Stimulated activated memory B cell treated with anti-CD40 and anti-IgM and Interleukin-4, amounts not matched to agents 10 μg/mL and 1 μg/mL and 100 μg/mL, for 72 hours (primary cell): ENCODE results near the gene IFI30.

Experiments used
- ATAC-seq: fragments of 150-1000 bp; cut with Tn5 transposase; 2 replicates; pipeline ENCODE4 v1.10.0; 2021
- H3K27ac Mint-ChIP-seq: one replicate; pipeline ENCODE4 v1.8.0; 2022; ENCODE audit warnings: mild to moderate bottlenecking, mixed read lengths
- H3K27me3 Mint-ChIP-seq: one replicate; pipeline ENCODE4 v1.8.0; 2022; ENCODE audit warnings: mixed read lengths
- H3K36me3 Mint-ChIP-seq: one replicate; pipeline ENCODE4 v1.8.0; 2022; ENCODE audit warnings: mixed read lengths
- H3K4me1 Mint-ChIP-seq: one replicate; pipeline ENCODE4 v1.8.0; 2022; ENCODE audit warnings: mixed read lengths
- H3K4me3 Mint-ChIP-seq: one replicate; pipeline ENCODE4 v1.8.0; 2022; ENCODE audit warnings: mild to moderate bottlenecking, moderate library complexity, mixed read lengths
- H3K9me3 Mint-ChIP-seq: one replicate; pipeline ENCODE4 v1.8.0; 2022; ENCODE audit warnings: mixed read lengths

Gene IFI30

GRCh38 chr19:18173054-18173571 is 500 bp upstream of the IFI30 start:
- ATAC-seq = peak; percentile 59
- Mint-ChIP-seq H3K4me3 (peak overlapping the region; percentile 94), H3K9me3 (no peaks in the 10 kb centered on the region), H3K36me3 (peaks cover 50% of the 10 kb centered on the region), H3K27me3 (no peaks in the 10 kb centered on the region), H3K4me1 (peaks cover 81% of the 10 kb centered on the region), H3K27ac (peak overlapping the region; percentile 92)

- ATAC-seq = no peak
- H3K27me3 Mint-ChIP-seq = no peaks in the 10 kb centered on the region
- peaks cover 81% of the 10 kb centered on the region for H3K4me1 Mint-ChIP-seq
- H3K36me3 Mint-ChIP-seq = peaks cover 55% of the 10 kb centered on the region
- H3K4me3 Mint-ChIP-seq = peak overlapping the region; percentile 94
- H3K9me3 Mint-ChIP-seq = no peaks in the 10 kb centered on the region
- H3K27ac Mint-ChIP-seq = peak overlapping the region; percentile 92
Observed at GRCh38 chr19:18174983-18175382, 1.4 kb downstream of the IFI30 start.

- H3K9me3 Mint-ChIP-seq = no peaks in the 10 kb centered on the region
- peak overlapping the region; percentile 94 for H3K4me3 Mint-ChIP-seq
- H3K27me3 Mint-ChIP-seq = no peaks in the 10 kb centered on the region
- peak overlapping the region; percentile 74 for H3K27ac Mint-ChIP-seq
- no peak for ATAC-seq
- peaks cover 55% of the 10 kb centered on the region for H3K36me3 Mint-ChIP-seq
- peaks cover 77% of the 10 kb centered on the region for H3K4me1 Mint-ChIP-seq
Observed at GRCh38 chr19:18176367-18177310, 3.0 kb downstream of the IFI30 start.

- no peak for ATAC-seq
- Mint-ChIP-seq H3K27ac (peak overlapping the region; percentile 74), H3K4me1 (peaks cover 60% of the 10 kb centered on the region), H3K27me3 (no peaks in the 10 kb centered on the region), H3K4me3 (no peak overlapping the region), H3K9me3 (no peaks in the 10 kb centered on the region), H3K36me3 (peaks cover 44% of the 10 kb centered on the region)
Observed at GRCh38 chr19:18179957-18180356, 6.3 kb downstream of the IFI30 start.

- Mint-ChIP-seq H3K27ac (no peak overlapping the region), H3K9me3 (no peaks in the 10 kb centered on the region), H3K4me1 (peaks cover 33% of the 10 kb centered on the region), H3K4me3 (no peak overlapping the region), H3K36me3 (peaks cover 11% of the 10 kb centered on the region), H3K27me3 (no peaks in the 10 kb centered on the region)
- ATAC-seq = no peak
Observed at GRCh38 chr19:18183529-18183928, 9.9 kb downstream of the IFI30 start.

GRCh38 chr19:18185538-18185937 is 11.9 kb downstream of the IFI30 start:
- H3K4me1 Mint-ChIP-seq = peaks cover 18% of the 10 kb centered on the region
- H3K36me3 Mint-ChIP-seq = no peaks in the 10 kb centered on the region
- ATAC-seq = no peak
- H3K9me3 Mint-ChIP-seq = no peaks in the 10 kb centered on the region
- H3K4me3 Mint-ChIP-seq = no peak overlapping the region
- H3K27ac Mint-ChIP-seq = peak overlapping the region; percentile 61
- no peaks in the 10 kb centered on the region for H3K27me3 Mint-ChIP-seq

- H3K9me3 Mint-ChIP-seq = no peaks in the 10 kb centered on the region
- H3K4me1 Mint-ChIP-seq = peaks cover 29% of the 10 kb centered on the region
- H3K27me3 Mint-ChIP-seq = no peaks in the 10 kb centered on the region
- no peak overlapping the region for H3K4me3 Mint-ChIP-seq
- peaks cover 5% of the 10 kb centered on the region for H3K36me3 Mint-ChIP-seq
- no peak for ATAC-seq
- no peak overlapping the region for H3K27ac Mint-ChIP-seq
Observed at GRCh38 chr19:18190278-18190677, 16.7 kb downstream of the IFI30 start.

GRCh38 chr19:18191640-18192062 is 18.0 kb downstream of the IFI30 start:
- Mint-ChIP-seq H3K36me3 (peaks cover 11% of the 10 kb centered on the region), H3K4me1 (peaks cover 30% of the 10 kb centered on the region), H3K9me3 (no peaks in the 10 kb centered on the region), H3K27ac (peak overlapping the region; percentile 93), H3K27me3 (no peaks in the 10 kb centered on the region), H3K4me3 (peak overlapping the region; percentile 76)
- ATAC-seq = no peak

GRCh38 chr19:18192673-18193387 is 19.2 kb downstream of the IFI30 start, which contains the start of gene MPV17L2:
MPV17L2 (plus strand) TSS chr19:18193218; CDS start chr19:18193282, 64 bp downstream.
- ATAC-seq = peak; percentile 96
- peaks cover 12% of the 10 kb centered on the region for H3K36me3 Mint-ChIP-seq
- H3K27ac Mint-ChIP-seq = peak within 1 kb of the TSS; percentile 93
- no peaks in the 10 kb centered on the region for H3K9me3 Mint-ChIP-seq
- no peaks in the 10 kb centered on the region for H3K27me3 Mint-ChIP-seq
- H3K4me1 Mint-ChIP-seq = peaks cover 30% of the 10 kb centered on the region
- H3K4me3 Mint-ChIP-seq = peak within 1 kb of the TSS; percentile 76

GRCh38 chr19:18193388-18194180 is 20.0 kb downstream of the IFI30 start:
- Mint-ChIP-seq H3K4me3 (peak overlapping the region; percentile 76), H3K27me3 (no peaks in the 10 kb centered on the region), H3K27ac (peak overlapping the region; percentile 93), H3K36me3 (peaks cover 19% of the 10 kb centered on the region), H3K4me1 (peaks cover 30% of the 10 kb centered on the region), H3K9me3 (no peaks in the 10 kb centered on the region)
- peak; percentile 11 for ATAC-seq

GRCh38 chr19:18194181-18194530 is 20.5 kb downstream of the IFI30 start:
- no peak for ATAC-seq
- Mint-ChIP-seq H3K36me3 (peaks cover 22% of the 10 kb centered on the region), H3K4me3 (peak overlapping the region; percentile 76), H3K27me3 (no peaks in the 10 kb centered on the region), H3K27ac (peak overlapping the region; percentile 93), H3K4me1 (peaks cover 30% of the 10 kb centered on the region), H3K9me3 (no peaks in the 10 kb centered on the region)

- Mint-ChIP-seq H3K27ac (peak overlapping the region; percentile 93), H3K36me3 (peaks cover 22% of the 10 kb centered on the region), H3K4me1 (peaks cover 30% of the 10 kb centered on the region), H3K9me3 (no peaks in the 10 kb centered on the region), H3K27me3 (no peaks in the 10 kb centered on the region), H3K4me3 (peak overlapping the region; percentile 76)
- no peak for ATAC-seq
Observed at GRCh38 chr19:18194554-18195238, 21.1 kb downstream of the IFI30 start.

- Mint-ChIP-seq H3K4me1 (peaks cover 37% of the 10 kb centered on the region), H3K4me3 (no peak overlapping the region), H3K9me3 (no peaks in the 10 kb centered on the region), H3K27me3 (no peaks in the 10 kb centered on the region), H3K36me3 (peaks cover 24% of the 10 kb centered on the region), H3K27ac (no peak overlapping the region)
- ATAC-seq = no peak
Observed at GRCh38 chr19:18196511-18196845, 22.9 kb downstream of the IFI30 start.

GRCh38 chr19:18197306-18197705 is 23.7 kb downstream of the IFI30 start:
- Mint-ChIP-seq H3K4me3 (no peak overlapping the region), H3K27ac (no peak overlapping the region), H3K4me1 (peaks cover 39% of the 10 kb centered on the region), H3K36me3 (peaks cover 28% of the 10 kb centered on the region), H3K27me3 (no peaks in the 10 kb centered on the region), H3K9me3 (no peaks in the 10 kb centered on the region)
- no peak for ATAC-seq
